Activated B cell treated with CpG ODN at 0.5 μM for 24 hours (primary cell): ENCODE data around the gene KLHDC10. TPM values are rescaled to one million over a fixed set of nuclear protein-coding genes. Genes with fewer than 3 reads are reported as not detected.

ENCODE experiments used
- ATAC-seq: fragments of 200-7000 bp; cut with Tn5 transposase; one replicate; pipeline ENCODE4 v1.10.0; 2021; ENCODE audit warnings: low read depth, mild to moderate bottlenecking, moderate library complexity
- CTCF ChIA-PET: fragments of 350-600 bp; sonication (Branson Sonifier 250); formaldehyde crosslinking; loops from one replicate; lab custom pipeline; 2021; ENCODE audit warnings: antibody characterized with exemption; lab: Charles Lee
- POLR2A ChIA-PET: fragments of 350-600 bp; sonication (Branson Sonifier 250); formaldehyde crosslinking; loops from one replicate; lab custom pipeline; 2021; ENCODE audit warnings: antibody characterized with exemption; lab: Charles Lee
- DNase-seq: peaks from one replicate; pipeline ENCODE4 v3.0.0; 2022
- H3K27ac Mint-ChIP-seq: one replicate; pipeline ENCODE4 v1.8.0; 2020; ENCODE audit warnings: mixed read lengths
- H3K27me3 Mint-ChIP-seq: one replicate; pipeline ENCODE4 v1.8.0; 2021; ENCODE audit warnings: mixed read lengths
- H3K36me3 Mint-ChIP-seq: one replicate; pipeline ENCODE4 v1.8.0; 2021; ENCODE audit warnings: low read depth, mixed read lengths
- H3K4me1 Mint-ChIP-seq: one replicate; pipeline ENCODE4 v1.8.0; 2021; ENCODE audit warnings: mixed read lengths
- H3K4me3 Mint-ChIP-seq: one replicate; pipeline ENCODE4 v1.8.0; 2020; ENCODE audit warnings: mild to moderate bottlenecking, mixed read lengths
- H3K9me3 Mint-ChIP-seq: one replicate; pipeline ENCODE4 v1.8.0; 2020; ENCODE audit warnings: mixed read lengths
- CTCF ChIP-seq: fragments of 200-600 bp; IDR thresholded peaks from one replicate; pipeline ENCODE4 v1.8.0; 2022; ENCODE audit warnings: antibody characterized with exemption, mild to moderate bottlenecking
- intact Hi-C: fragments of 100-400 bp; cut with micrococcal nuclease; formaldehyde crosslinking; loops from one replicate; pipeline ENCODE4 v1.15.1; 2024
- total RNA-seq: library from RNA; stranded (reverse); gene quantifications from 2 replicates; pipeline ENCODE4 v1.2.3, GENCODE V29; 2022

KLHDC10 gene
- total RNA-seq, 1 donor from 2014 or later: 21.0 TPM

GRCh38 chr7:130154501-130155317 is 84.4 kb downstream of the KLHDC10 start:
- Mint-ChIP-seq H3K27ac (no peak overlapping the region), H3K4me3 (no peak overlapping the region), H3K27me3 (no peaks in the 10 kb centered on the region), H3K36me3 (peaks cover 15% of the 10 kb centered on the region), H3K4me1 (peaks cover 15% of the 10 kb centered on the region), H3K9me3 (peaks cover 2% of the 10 kb centered on the region)
- TF ChIP-seq CTCF: no peak
- ATAC-seq: no peak
- ChIA-PET POLR2A (interaction anchor here (0.6 to 2.2 kb wide), 3 partner anchors 8 to 915 kb away, joined by 3 to 8 read pairs (median 6); no protein-coding TSS in a partner anchor), CTCF (no interaction called here)
- no peak for DNase-seq
- intact Hi-C loops: no loop called here

GRCh38 chr7:130156140-130156539 is 85.8 kb downstream of the KLHDC10 start:
- Mint-ChIP-seq H3K36me3 (peaks cover 28% of the 10 kb centered on the region), H3K9me3 (peaks cover 2% of the 10 kb centered on the region), H3K27me3 (no peaks in the 10 kb centered on the region), H3K27ac (no peak overlapping the region), H3K4me3 (no peak overlapping the region), H3K4me1 (peaks cover 5% of the 10 kb centered on the region)
- no peak for TF ChIP-seq CTCF
- ATAC-seq (no peak), DNase-seq (no peak)
- intact Hi-C loops: no loop called here
- ChIA-PET POLR2A (no interaction called here), CTCF (no interaction called here)

GRCh38 chr7:130157700-130158099 is 87.4 kb downstream of the KLHDC10 start:
- ChIA-PET POLR2A (no interaction called here), CTCF (no interaction called here)
- no peaks in the 10 kb centered on the region for H3K27me3 Mint-ChIP-seq
- H3K36me3 Mint-ChIP-seq: peaks cover 42% of the 10 kb centered on the region
- peaks cover 2% of the 10 kb centered on the region for H3K9me3 Mint-ChIP-seq
- peaks cover 5% of the 10 kb centered on the region for H3K4me1 Mint-ChIP-seq
- no peak for DNase-seq
- H3K4me3 Mint-ChIP-seq: no peak overlapping the region
- no peak for ATAC-seq
- no peak for TF ChIP-seq CTCF
- intact Hi-C loops: no loop called here
- peak overlapping the region; percentile 20 for H3K27ac Mint-ChIP-seq

- Mint-ChIP-seq H3K27ac (no peak overlapping the region), H3K9me3 (peaks cover 2% of the 10 kb centered on the region), H3K4me1 (no peaks in the 10 kb centered on the region), H3K27me3 (no peaks in the 10 kb centered on the region), H3K4me3 (no peak overlapping the region), H3K36me3 (peaks cover 61% of the 10 kb centered on the region)
- intact Hi-C loops: no loop called here
- no peak for ATAC-seq
- no peak for DNase-seq
- POLR2A ChIA-PET: interaction anchor here (0.6 to 1.2 kb wide), 2 partner anchors 9 to 19 kb away, joined by 3 read pairs; no protein-coding TSS in a partner anchor
- CTCF ChIA-PET: no interaction called here
- no peak for TF ChIP-seq CTCF
Measured at GRCh38 chr7:130160023-130160422, 89.7 kb downstream of the KLHDC10 start.

GRCh38 chr7:130160455-130160854 is 90.1 kb downstream of the KLHDC10 start:
- Mint-ChIP-seq H3K27ac (peak overlapping the region; percentile 12), H3K36me3 (peaks cover 65% of the 10 kb centered on the region)

More at GRCh38 chr7:130160455-130160854, 90.1 kb downstream of the KLHDC10 start:
- CTCF ChIA-PET: no interaction called here
- DNase-seq (no peak), ATAC-seq (no peak)
- H3K9me3 Mint-ChIP-seq: peaks cover 2% of the 10 kb centered on the region
- no peaks in the 10 kb centered on the region for H3K27me3 Mint-ChIP-seq
- H3K4me3 Mint-ChIP-seq: no peak overlapping the region
- H3K4me1 Mint-ChIP-seq: no peaks in the 10 kb centered on the region
- intact Hi-C loops: no loop called here
- POLR2A ChIA-PET: interaction anchor here (1.2 kb wide), 1 partner anchor 19 kb away, joined by 3 read pairs; no protein-coding TSS in a partner anchor
- no peak for TF ChIP-seq CTCF
